GM18870 (cell line): ENCODE measurements around the gene SELENON.

ENCODE experiments used
- ATAC-seq: cut with Tn5 transposase; IDR thresholded peaks from one replicate; pipeline ENCODE4 v1.9.1; 2021; ENCODE audit warnings: moderate library complexity; ENCODE audit not compliant: unreplicated experiment

SELENON gene

GRCh38 chr1:25799935-25800702 is at the start of gene SELENON:
TSS of gene SELENON (plus strand) at chr1:25800193. CDS start at chr1:25800231, 38 bp downstream.
- no peak for ATAC-seq

- ATAC-seq, result no peak
Observed at GRCh38 chr1:25750923-25751605, 48.9 kb upstream of the SELENON start.

- ATAC-seq, result no peak
Observed at GRCh38 chr1:25754470-25755181, 45.4 kb upstream of the SELENON start.

- no peak for ATAC-seq
Observed at GRCh38 chr1:25755475-25756125, 44.4 kb upstream of the SELENON start.

- ATAC-seq, result no peak
Observed at GRCh38 chr1:25756215-25756614, 43.8 kb upstream of the SELENON start.

GRCh38 chr1:25757151-25757845 is 42.7 kb upstream of the SELENON start:
- no peak for ATAC-seq

- no peak for ATAC-seq
Observed at GRCh38 chr1:25757846-25758185, 42.2 kb upstream of the SELENON start.

GRCh38 chr1:25758466-25759070 is 41.4 kb upstream of the SELENON start:
- ATAC-seq, result no peak

GRCh38 chr1:25760122-25760719 is 39.8 kb upstream of the SELENON start:
- ATAC-seq, result no peak

GRCh38 chr1:25760871-25761270 is 39.1 kb upstream of the SELENON start:
- no peak for ATAC-seq

- ATAC-seq, result no peak
Observed at GRCh38 chr1:25763493-25763892, 36.5 kb upstream of the SELENON start.

- no peak for ATAC-seq
Observed at GRCh38 chr1:25765136-25765922, 34.7 kb upstream of the SELENON start.

- ATAC-seq, result no peak
Observed at GRCh38 chr1:25765923-25766589, 33.9 kb upstream of the SELENON start.

GRCh38 chr1:25766721-25767436 is 33.1 kb upstream of the SELENON start:
- no peak for ATAC-seq

GRCh38 chr1:25767437-25767770 is 32.6 kb upstream of the SELENON start:
- no peak for ATAC-seq

- no peak for ATAC-seq
Observed at GRCh38 chr1:25768999-25769398, 31.0 kb upstream of the SELENON start.

GRCh38 chr1:25769625-25770383 is 30.2 kb upstream of the SELENON start:
- no peak for ATAC-seq
